ENCODE results near the gene TCTN3.
A peak's percentile ranks its signal among the peaks of the same experiment; 100 is the strongest.
"Not testable (repeated sequence)": the region's sequence is repeated elsewhere in the genome, so short reads cannot be mapped to it uniquely, and the experiment has no call there.

The TCTN3 gene

GRCh38 chr10:95693668-95694534, at the start of gene TCTN3:
Gene TCTN3, minus strand, starts transcription at chr10:95693927. Its CDS starts 28 bp downstream, at chr10:95693899.
- DNase-seq = peak; percentile 98

DNA sequence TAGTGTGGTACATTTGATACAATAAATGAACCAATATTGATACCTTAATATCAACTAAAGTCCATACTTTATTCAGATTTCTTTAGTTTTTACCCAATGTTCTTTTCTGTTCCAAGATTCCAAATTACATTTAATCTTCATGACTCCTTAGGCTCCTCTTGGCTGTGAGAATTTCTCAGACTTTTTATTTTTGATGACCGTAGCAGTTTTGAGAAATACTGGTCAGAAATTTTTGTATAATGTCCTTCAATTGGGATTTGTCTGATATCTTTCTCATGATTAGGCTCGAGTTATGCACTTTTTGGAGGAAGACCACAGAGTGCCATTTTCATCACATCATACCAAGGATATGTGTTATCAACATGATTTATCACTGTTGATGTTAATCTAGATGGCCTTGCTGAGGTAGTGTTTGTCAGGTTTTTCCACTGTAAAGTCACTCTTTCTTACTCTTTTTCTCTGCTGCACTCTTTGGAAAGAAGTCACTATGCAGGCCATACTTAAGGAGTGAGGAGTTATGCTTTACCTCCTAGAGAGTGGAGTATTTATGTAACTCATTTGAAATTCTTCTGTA, 49.3 kb upstream of the TCTN3 start:
- no peak for DNase-seq

- DNase-seq = no peak
Measured at GRCh38 chr10:95742485-95742884, 48.8 kb upstream of the TCTN3 start.

DNA sequence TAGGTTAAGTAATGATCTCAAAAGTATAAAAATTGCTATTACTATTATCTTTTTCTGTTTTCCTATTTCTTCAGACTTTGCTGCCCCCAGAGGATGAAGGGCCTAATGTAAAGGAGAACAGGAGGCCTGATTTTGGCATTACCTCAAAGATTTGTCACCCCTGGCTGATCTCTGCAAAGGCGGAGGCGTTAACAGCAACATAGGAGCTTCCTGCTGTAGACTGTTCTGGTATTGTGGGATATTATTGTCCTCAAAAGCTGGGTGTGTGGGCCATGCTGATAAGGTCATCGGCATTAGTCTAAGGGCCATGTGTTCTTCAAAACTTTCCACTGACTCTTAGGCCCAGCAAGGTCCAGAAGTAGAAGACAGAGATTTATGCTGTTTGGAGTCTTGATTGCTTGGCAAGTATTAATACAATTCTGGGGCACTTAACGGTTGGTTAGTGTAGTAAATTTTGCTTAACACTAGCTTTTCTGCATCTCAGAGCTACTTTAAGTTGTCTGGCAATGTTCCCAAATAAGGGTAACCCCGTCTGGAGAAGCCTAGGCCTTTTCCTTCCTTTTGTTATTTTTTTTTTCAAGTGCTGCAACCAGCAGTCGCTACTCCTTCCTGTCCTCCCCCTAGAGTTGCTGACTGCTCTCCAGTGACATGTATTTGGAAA, 48.2 kb upstream of the TCTN3 start:
- DNase-seq = no peak

- no peak for DNase-seq
Measured at GRCh38 chr10:95739056-95739455, 45.3 kb upstream of the TCTN3 start.

DNA sequence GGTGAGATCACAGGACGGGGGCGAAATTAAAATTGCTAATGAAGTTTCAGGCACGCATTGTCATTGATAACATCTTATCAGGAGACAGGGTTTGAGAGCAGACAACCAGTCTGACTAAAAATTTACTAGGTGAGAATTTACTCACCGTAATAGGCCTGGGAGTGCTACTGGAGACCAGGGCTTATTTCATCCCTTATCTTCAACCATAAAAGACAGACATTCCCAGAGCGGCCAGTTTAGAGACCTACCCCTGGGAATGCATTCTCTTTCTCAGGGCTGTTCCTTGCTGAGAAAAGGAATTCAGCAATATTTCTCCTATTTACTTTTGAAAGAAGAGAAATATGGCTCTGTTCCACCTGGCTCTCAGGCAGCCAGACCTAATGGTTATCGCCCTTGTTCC, 39.2 kb upstream of the TCTN3 start:
- not testable (repeated sequence) for DNase-seq

GRCh38 chr10:95730233-95730632, 36.5 kb upstream of the TCTN3 start:
- no peak for DNase-seq

DNA sequence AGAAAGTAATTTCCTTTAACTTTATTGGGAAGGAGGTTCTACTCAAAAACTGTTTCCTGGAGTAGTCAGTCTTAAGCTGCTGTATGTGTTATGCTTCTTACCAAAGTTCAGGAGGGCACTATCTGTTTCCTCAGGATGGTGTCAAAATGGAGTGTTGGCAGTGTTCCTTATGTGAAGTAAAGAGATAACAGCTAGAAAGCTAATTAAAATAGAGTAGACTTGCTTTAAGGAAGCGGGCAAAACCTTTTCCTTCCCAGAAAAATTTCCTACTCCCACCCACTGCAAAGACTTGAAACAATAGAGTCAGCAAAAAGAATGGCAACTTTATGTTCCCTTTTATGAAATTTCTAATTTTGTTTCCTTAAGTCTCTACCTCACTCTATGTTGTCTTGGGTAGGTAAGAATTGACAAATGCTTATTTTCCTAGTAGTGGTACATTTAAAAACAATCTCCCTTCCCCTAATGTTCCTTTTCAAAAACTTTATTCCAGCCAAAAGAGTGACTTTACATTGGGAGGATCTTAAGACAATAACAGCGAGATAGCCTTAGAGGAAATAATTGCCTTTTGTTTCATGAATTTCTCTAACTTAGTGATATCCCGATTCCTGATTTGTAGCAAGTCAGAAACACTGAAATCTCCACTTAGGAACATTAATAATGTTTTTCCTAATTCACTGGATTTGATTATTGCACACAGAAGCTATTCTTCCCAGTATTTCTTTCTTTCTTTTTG, 35.8 kb upstream of the TCTN3 start:
- DNase-seq = no peak

- DNase-seq = no peak
Measured at GRCh38 chr10:95728526-95728925, 34.8 kb upstream of the TCTN3 start.

GRCh38 chr10:95722496-95722895, 28.8 kb upstream of the TCTN3 start:
- DNase-seq = not testable (repeated sequence)

GRCh38 chr10:95720745-95721144, 27.0 kb upstream of the TCTN3 start:
- not testable (repeated sequence) for DNase-seq

DNA sequence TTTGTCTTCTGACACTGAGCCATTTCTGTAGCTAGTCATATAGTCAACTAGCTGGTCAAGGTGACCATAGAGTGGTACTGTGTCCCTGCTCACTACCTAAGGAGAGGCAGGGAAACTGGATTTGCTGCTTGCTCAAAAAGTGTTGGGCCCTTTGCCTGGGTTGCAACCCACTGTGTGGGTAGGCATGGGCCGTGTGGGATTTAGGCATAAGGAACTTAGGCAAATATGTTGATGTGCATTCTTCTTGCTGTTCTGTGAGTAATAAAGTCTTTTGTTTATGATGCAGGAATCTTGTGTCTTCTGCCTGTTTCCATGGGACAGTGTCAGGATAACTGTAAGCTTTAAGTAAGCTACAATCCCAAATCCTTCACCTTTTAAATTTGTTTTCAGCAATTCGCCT, 23.1 kb upstream of the TCTN3 start:
- no peak for DNase-seq

- peak; percentile 6 for DNase-seq
Measured at GRCh38 chr10:95716466-95716865, 22.7 kb upstream of the TCTN3 start.

- no peak for DNase-seq
Measured at GRCh38 chr10:95711492-95711891, 17.8 kb upstream of the TCTN3 start.

DNA sequence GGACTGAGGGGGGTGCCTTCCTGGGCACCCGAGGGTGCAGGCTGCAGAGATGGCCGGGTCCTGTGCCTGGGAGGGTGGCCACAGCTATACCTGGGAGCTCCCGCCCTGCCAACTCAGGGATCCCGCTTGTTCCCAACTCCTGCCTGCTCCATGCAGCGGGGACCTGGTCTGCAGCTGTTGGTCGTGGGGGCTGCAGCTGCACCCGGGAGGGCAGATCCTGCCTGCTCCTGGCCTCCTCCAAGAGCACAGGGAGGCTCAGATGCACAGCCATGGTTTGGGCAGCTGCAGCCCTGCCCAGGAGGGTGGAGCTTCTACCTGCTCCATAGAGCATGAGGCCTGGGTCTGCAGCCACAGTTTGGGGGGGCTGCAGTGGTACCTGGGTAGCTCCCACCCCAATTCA, 13.3 kb upstream of the TCTN3 start:
- no peak for DNase-seq

DNA sequence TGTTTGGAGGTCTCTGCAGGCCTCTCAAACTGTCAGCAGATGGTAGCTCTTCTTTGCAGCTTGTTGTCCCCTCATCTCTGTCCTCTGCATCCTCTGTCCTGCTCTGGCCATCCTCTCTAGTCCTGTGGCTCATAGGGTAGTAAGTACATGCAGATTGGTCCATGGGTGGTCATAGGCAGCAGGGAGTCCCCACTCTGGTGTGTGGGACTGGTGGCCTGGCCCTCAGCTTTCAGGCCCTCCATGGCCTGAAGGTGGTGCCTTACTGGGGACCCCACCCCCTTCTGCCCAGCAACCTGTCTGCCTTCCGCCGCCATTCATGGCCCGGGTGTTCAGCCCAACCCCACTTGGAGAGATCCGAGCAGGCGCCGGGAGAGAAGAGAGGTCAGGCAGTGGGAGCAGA, 12.8 kb upstream of the TCTN3 start:
- DNase-seq = no peak

GRCh38 chr10:95698415-95698814, 4.7 kb upstream of the TCTN3 start:
- no peak for DNase-seq

DNA sequence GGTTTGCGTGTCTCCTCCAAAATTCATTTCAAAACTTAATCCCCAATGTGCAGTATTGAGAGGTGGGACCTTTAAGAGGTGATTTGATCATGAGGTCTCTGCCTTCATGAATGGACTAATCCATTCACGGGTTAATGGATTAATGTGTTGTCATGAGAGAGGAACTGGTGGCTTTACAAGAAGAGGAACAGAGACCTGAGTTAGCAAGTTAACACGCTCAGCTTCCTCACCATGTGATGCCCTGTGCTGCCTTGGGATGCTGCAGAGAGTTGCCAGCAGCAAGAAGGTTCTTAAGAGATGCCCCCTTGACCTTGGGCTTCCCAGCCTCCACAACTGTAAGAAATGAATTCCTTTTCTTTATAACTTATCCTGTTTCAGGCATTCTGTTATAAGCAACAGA, 3.7 kb upstream of the TCTN3 start:
- DNase-seq = no peak

DNA sequence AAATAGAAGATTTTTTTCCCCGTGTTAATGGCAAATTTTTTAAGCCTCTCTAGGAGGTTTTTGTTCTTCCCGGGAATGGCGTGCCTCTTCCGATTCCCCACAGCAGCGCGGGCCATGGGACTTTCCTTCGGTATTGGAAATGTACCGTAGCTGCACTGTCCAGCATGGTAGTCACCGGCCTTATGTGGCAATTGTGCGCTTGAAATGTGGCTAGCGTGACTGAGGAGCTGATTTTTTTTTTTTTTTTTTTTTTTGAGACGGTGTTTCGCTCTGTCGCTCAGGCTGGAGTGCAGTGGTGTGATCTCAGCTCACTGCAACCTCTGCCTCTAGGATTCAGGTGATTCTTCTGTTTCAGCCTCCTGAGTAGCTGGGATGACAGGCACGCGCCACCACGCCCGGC, 938 bp upstream of the TCTN3 start:
- DNase-seq = no peak

- no peak for DNase-seq
Measured at GRCh38 chr10:95693071-95693667, 558 bp downstream of the TCTN3 start.

GRCh38 chr10:95691281-95691680, 2.4 kb downstream of the TCTN3 start:
- no peak for DNase-seq

DNA sequence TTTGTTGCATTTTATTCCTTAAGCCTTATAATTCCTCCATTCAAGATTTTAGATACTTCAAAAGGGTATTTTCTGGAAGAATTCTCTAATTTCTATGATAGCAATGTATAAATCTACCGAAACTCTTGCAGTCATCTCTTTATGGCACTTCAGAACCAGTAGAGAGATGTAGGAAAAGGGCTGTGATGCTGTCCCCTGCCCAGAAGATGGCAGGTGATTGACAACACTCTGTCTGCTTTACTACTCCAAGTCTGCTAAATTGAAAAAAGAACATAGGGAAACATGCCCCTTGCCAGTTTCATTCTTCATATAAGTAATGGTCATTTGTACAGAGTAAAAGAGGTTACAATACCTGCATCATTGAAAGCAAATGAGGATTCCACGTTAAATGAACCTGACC, 5.1 kb downstream of the TCTN3 start:
- no peak for DNase-seq

DNA sequence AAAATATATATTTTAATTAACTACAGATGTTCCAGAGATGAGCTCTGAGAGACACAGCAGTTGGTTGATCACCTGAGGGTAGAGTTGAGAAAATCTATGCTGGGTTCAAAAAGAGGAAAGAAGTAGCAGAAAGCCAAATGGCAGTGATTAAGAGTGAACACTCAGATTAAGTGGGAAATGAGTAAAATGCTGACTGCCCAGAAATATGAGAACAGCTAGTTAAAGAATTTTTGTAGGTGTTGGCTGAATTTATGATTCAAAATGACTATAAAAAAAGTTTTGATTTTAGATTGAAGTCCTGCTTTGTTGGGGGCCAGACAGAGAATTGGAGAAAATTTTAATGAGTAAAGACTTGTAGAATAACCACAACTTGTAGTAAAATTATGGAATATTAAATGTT, 9.8 kb downstream of the TCTN3 start:
- no peak for DNase-seq

All from NCI-H1694 (cell line).